Stimulated activated CD4-positive, alpha-beta T cell treated with anti-CD3 and anti-CD28 coated beads, TNF-alpha, amount 100 ng/mL, for 1 hour (primary cell): ENCODE results near the gene ITIH5.

Experiments
- DNase-seq, 3 donors: peaks; one replicate each; pipeline ENCODE4 v3.0.0-alpha.2; 2020; ENCODE audit warnings: low read depth in 3 of 3, low spot score in 1 of 3

The ITIH5 gene

GRCh38 chr10:7587168-7587864, 79.5 kb downstream of the ITIH5 start:
- no peak for DNase-seq

- no peak for DNase-seq
These were observed 81.5 kb downstream of the ITIH5 start for GRCh38 chr10:7585228-7585627.

DNA sequence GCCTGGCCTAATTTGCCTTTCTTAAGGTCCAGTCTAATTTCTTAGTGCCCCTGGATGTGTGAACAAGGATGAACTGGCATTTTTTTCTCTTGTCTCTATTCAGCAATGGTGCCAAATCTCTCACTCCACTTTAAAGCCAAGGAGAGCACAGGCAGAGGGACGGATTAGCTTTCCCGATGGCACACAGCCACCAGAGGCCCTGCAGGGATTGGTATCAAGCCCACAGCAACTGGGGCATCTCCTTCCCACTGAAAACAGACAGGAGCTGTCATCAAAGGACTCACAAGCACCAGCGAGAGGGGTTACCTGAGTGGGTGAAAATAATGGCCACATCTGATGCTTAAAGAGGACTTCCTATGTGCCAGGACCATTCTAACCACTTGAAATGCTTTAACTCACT, 83.1 kb downstream of the ITIH5 start:
- no peak for DNase-seq

GRCh38 chr10:7580520-7580919, 86.2 kb downstream of the ITIH5 start:
- DNase-seq = no peak

DNA sequence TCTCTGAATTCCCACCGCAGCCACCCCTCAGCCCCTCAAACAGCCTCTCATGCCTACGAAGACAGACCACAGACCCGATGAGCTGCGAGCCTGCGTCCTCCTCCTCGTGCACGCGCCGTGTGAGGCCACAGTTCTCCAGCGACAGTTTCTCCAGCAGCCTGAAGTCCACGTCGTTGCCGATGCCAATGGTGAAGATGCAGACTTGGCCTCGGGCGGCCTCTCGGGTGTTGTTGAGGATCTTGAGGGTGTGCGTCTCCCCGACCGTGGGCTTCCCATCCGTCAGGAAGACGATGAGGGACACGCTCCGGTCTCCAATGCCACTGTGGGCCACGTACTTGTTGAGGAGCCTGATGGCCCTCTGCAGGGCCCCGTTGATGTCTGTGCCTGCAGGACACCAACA, 87.1 kb downstream of the ITIH5 start:
- no peak for DNase-seq

DNA sequence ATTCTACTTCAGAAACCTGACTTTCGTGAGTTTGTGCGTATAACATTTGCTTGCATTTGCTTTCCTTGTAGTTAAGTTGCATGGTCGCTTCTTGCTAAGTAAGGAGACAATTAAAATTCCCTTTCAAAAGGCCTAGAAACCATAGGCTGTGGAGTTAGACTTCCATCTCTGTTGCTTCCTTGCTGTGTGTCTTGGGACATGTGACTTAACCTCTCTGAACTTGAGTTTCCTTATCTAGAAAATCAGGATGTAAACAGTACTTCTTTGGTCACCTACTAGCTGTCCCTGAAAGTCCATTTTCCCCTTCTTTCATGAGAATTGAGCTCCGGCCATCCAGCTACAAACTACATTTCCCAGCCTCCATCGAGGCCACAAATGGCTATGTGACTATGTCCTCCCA, 89.2 kb downstream of the ITIH5 start:
- no peak for DNase-seq

DNA sequence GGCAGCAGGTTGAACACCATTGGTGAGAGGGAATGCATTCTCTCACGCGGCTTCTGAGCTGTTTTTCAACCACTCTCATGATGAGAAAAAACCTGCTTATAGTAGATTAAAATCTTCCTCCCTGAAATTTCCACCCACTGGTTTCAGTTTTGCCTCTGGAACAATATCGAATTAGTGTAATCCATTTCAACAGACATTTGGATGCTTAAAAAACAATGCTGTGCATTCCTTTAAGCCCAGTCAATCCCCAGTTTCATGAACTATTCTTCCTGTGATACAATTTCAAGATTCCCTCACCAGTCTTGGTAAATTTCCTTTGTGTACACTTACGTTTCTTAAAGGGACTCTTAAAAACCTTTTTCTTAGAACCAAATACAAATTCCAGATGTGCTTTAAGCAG, 89.6 kb downstream of the ITIH5 start:
- no peak for DNase-seq

DNA sequence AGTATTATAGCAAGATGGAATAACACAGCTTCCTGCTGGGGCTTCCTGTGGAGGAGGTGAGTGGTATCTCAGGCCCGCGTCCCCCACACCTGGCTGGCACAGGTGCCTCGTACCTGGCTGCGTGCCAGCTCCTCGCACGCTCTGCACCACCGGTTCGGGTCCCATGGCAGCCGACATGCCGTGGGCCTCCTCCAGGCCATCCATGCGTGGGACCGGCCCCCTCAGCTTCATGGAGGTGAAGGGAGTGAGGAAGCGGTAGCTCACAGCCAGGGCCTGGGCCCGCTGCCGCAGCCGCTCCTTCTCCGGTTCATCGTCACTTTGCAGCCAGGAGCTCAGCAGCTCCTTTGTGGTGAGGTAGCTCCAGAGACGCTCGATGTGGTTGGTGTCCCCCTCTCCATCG, 90.4 kb downstream of the ITIH5 start:
- DNase-seq = no peak

DNA sequence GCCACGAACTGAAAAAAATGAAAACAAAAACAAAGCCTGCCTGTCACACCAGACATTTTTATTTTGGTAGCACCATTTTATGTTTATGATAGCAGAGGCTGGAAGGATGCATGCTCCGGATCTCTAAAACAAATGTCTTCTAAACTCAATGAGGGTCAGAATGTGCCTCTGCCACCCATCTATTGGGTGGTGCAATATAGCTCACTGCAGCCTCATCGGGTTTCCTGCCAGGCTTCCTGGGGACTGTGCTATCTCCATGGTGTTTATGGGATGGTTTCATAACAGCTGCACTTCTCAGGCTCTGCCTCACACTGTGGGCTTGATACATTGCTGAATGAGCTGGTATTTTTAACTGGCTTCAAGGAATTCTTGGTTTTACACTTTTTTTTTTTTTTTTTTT, 94.4 kb downstream of the ITIH5 start:
- DNase-seq = no peak

GRCh38 chr10:7571981-7572380, 94.8 kb downstream of the ITIH5 start:
- no peak for DNase-seq

GRCh38 chr10:7567911-7568620, 98.7 kb downstream of the ITIH5 start:
- no peak for DNase-seq

DNA sequence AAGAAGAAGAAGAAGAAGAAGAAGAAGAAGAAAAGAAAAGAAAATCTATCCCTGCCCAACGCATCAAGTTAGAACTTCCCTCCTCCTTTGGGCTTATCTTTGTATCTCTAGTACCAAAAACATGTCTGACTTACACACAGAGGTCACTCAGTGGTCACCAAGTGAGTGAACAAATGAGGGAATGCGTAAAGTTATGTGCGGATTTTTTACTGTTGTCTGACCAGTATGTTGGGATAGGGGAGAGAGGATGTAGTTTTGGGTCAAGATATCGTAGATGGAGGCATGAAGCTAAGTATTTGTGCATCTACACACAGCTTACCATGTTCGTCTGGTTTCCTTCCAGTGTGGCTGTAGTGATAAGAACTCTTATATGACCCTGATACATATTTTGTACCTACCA, 99.9 kb downstream of the ITIH5 start:
- no peak for DNase-seq

GRCh38 chr10:7565871-7566270, 100.9 kb downstream of the ITIH5 start:
- no peak for DNase-seq

DNA sequence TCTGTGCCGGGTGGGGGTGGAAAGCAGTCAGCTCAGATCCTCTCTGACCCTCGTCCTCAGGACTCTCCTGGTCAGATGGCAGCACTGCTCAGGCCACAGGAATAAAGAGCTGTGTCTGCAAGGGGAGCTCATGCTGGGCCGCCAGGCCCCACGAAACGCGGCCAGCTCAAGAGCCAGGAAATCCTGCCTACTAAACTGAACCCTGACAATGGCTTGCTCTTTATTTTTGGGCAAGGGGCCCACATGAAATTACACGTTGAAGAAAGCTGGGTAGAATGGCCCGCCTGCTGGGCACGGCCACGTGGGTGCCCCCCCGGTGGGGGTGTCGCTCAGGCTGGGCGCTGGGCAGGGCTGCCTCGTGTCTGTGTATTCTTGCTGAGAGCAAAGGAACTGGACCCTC, 103.0 kb downstream of the ITIH5 start:
- no peak for DNase-seq

GRCh38 chr10:7563368-7563767, 103.4 kb downstream of the ITIH5 start:
- DNase-seq = no peak

- no peak for DNase-seq
These were observed 104.8 kb downstream of the ITIH5 start for GRCh38 chr10:7561985-7562384.

GRCh38 chr10:7561216-7561893, 105.4 kb downstream of the ITIH5 start:
- no peak for DNase-seq

GRCh38 chr10:7560519-7560918, 106.2 kb downstream of the ITIH5 start:
- no peak for DNase-seq

DNA sequence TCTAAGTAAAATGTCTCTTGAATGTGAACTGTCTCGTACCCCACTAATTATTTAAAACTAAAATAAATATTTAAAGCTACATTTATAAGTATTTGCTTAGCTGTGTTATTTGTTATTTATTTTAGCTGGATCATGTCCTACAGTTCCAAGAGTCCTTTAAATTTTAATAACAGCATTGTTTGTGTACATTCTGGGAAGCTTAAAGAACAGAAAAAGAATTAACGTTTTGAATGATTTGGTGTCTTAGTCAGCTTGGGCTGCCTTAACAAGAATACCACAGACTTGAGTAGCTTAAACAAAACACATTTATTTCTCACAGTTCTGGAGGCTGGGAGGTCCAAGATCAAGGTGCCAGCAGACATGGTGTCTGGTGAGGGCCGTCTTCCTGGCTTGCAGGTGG, 107.4 kb downstream of the ITIH5 start:
- no peak for DNase-seq

GRCh38 chr10:7558036-7558435, 108.7 kb downstream of the ITIH5 start:
- DNase-seq = no peak

- DNase-seq = no peak
These were observed 113.2 kb downstream of the ITIH5 start for GRCh38 chr10:7553531-7553930.

DNA sequence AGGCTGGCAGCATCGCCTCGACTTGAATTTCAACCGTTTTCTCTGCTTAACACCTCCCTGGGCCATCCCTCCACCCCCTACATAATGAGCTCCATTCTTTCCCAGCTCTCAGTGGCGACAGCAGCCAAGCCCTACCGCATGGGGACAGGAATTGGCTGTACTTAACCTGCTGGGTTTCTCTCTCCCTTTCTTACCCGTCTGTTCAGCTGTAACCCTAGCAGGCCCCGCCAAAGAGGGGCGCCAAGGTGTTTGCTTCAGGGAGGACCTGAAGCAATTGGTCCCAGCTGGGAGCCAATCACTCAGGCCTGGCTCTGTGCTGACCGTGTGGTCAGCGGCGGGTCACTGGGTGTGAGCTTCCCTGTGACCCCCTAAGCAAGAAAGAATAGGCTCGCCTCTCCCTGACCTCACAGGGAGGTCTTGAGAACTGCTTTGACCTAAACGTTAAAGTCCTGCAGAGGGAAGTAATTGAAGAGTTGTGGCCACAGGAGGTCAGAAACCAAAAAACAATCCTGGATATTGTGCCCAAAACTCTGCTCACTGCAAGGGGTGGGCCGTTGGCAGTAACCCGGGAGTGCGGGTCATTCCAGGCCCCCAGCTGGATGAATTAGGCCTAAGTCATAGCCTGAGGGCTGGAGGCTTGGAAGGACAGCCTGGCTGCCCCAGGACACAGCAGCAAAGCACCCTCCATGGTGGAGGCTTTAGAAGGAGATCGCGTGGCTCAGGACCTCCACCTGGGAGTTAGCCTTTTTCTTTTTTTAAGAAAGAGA, 114.6 kb downstream of the ITIH5 start:
- DNase-seq = no peak
